ENCODE results near the gene TRAK1. TPM values are rescaled to one million over a fixed set of nuclear protein-coding genes. Genes with fewer than 3 reads are reported as not detected.

Gene TRAK1
- total RNA-seq, 1 donor from 2014 or later: 58.4 TPM

- CTCF ChIA-PET: no interaction called here
- Mint-ChIP-seq H3K36me3 (ENCODE audit: low read depth) (peaks cover 23% of the 10 kb centered on the region), H3K9me3 (no peaks in the 10 kb centered on the region), H3K27me3 (no peaks in the 10 kb centered on the region), H3K4me3 (no peak overlapping the region), H3K27ac (peak overlapping the region; percentile 57), H3K4me1 (peaks cover 65% of the 10 kb centered on the region)
- intact Hi-C loops (cut with micrococcal nuclease): no loop called here
- no peak for DNase-seq
- no peak for TF ChIP-seq CTCF (IDR thresholded peaks at IDR 0.05)
- ATAC-seq (ENCODE audit: low read depth): peak; percentile 37
- POLR2A ChIA-PET: no interaction called here
Measured at GRCh38 chr3:42148086-42148848, 57.1 kb downstream of the TRAK1 start.

- Mint-ChIP-seq H3K9me3 (no peaks in the 10 kb centered on the region), H3K4me3 (no peak overlapping the region), H3K36me3 (ENCODE audit: low read depth) (peaks cover 26% of the 10 kb centered on the region), H3K27me3 (no peaks in the 10 kb centered on the region), H3K27ac (peak overlapping the region; percentile 57), H3K4me1 (peaks cover 63% of the 10 kb centered on the region)
- intact Hi-C loops (cut with micrococcal nuclease): no loop called here
- no peak for TF ChIP-seq CTCF (IDR thresholded peaks at IDR 0.05)
- ATAC-seq (ENCODE audit: low read depth) (no peak), DNase-seq (no peak)
- ChIA-PET POLR2A (no interaction called here), CTCF (no interaction called here)
Measured at GRCh38 chr3:42148982-42149432, 57.9 kb downstream of the TRAK1 start.

- no peak overlapping the region for H3K27ac Mint-ChIP-seq
- ChIA-PET POLR2A (no interaction called here), CTCF (no interaction called here)
- ATAC-seq (ENCODE audit: low read depth): no peak
- no peak for DNase-seq
- no peak for TF ChIP-seq CTCF (IDR thresholded peaks at IDR 0.05)
- H3K36me3 Mint-ChIP-seq (ENCODE audit: low read depth): peaks cover 24% of the 10 kb centered on the region
- H3K4me3 Mint-ChIP-seq: no peak overlapping the region
- no peaks in the 10 kb centered on the region for H3K9me3 Mint-ChIP-seq
- peaks cover 59% of the 10 kb centered on the region for H3K4me1 Mint-ChIP-seq
- H3K27me3 Mint-ChIP-seq: no peaks in the 10 kb centered on the region
- intact Hi-C loops (cut with micrococcal nuclease): no loop called here
Measured at GRCh38 chr3:42149532-42149931, 58.4 kb downstream of the TRAK1 start.

- POLR2A ChIA-PET: no interaction called here
- ATAC-seq (ENCODE audit: low read depth): no peak
- Mint-ChIP-seq H3K27ac (no peak overlapping the region), H3K27me3 (no peaks in the 10 kb centered on the region), H3K4me3 (no peak overlapping the region), H3K36me3 (ENCODE audit: low read depth) (peaks cover 23% of the 10 kb centered on the region), H3K9me3 (no peaks in the 10 kb centered on the region), H3K4me1 (peaks cover 60% of the 10 kb centered on the region)
- DNase-seq: no peak
- CTCF ChIA-PET: no interaction called here
- TF ChIP-seq CTCF (IDR thresholded peaks at IDR 0.05): no peak
- intact Hi-C loops (cut with micrococcal nuclease): no loop called here
Measured at GRCh38 chr3:42149975-42150374, 58.8 kb downstream of the TRAK1 start.

GRCh38 chr3:42151596-42152168 lies 60.5 kb downstream of the TRAK1 start:
- POLR2A ChIA-PET: no interaction called here

More at GRCh38 chr3:42151596-42152168, 60.5 kb downstream of the TRAK1 start:
- H3K4me1 Mint-ChIP-seq: peaks cover 60% of the 10 kb centered on the region
- H3K9me3 Mint-ChIP-seq: no peaks in the 10 kb centered on the region
- no peak for ATAC-seq (ENCODE audit: low read depth)
- no peak for DNase-seq
- no peak overlapping the region for H3K4me3 Mint-ChIP-seq
- no peaks in the 10 kb centered on the region for H3K27me3 Mint-ChIP-seq
- H3K27ac Mint-ChIP-seq: peak overlapping the region; percentile 7
- no peak for TF ChIP-seq CTCF (IDR thresholded peaks at IDR 0.05)
- H3K36me3 Mint-ChIP-seq (ENCODE audit: low read depth): peaks cover 21% of the 10 kb centered on the region
- intact Hi-C loops (cut with micrococcal nuclease): no loop called here
- CTCF ChIA-PET: no interaction called here
